Hypothalamus (tissue), 51 donors: Measurements from ENCODE around the gene ARHGAP26.

Source experiments
- DNase-seq, 51 donors: peaks; one replicate each; lab custom pipeline; 2025; lab: John Stamatoyannopoulos, UW

ARHGAP26 gene

GRCh38 chr5:142782976-142783530, 12.9 kb downstream of the ARHGAP26 start:
- DNase-seq: peak in 11 of 51 donors; percentile 3 to 42 (median 13)

DNA sequence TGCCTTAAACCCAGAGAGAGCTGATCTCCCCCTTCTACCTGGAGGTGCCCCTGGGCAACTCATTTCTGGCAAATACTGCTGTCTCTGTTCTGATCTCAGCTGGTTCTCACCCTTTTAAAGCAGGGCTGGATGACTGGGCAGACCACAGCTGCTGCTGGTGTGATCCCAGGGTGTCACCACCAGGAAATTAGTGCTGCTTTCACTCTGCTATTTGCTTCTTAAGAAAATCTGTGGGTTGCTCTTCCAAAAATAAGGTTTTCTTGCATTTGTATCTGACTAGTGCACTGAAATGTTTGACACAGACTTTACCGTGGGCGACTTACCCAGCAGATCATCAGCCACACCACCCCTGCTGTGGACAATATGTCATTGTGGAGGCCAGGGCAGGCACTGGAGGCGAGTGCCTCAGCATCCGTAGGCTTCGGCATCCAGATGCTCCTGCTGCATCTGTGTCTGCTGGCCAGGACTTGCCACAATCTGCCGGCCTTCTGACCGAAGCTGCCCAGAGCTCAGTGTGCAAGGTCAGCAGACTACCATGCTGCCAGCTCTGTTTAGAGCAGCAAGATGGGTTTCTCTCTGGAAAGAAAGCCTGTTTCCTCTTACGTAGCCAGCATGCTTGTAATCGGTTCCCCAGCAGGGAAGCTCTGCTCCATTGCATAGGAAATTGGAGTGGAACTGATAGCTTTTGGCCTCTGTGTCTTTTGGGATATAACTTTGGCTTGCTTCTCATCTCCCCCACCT, 13.6 kb downstream of the ARHGAP26 start:
- DNase-seq: peak in 27 of 51 donors; percentile 11 to 63 (median 27)

GRCh38 chr5:142784401-142784955, 14.3 kb downstream of the ARHGAP26 start:
- DNase-seq: no peak

DNA sequence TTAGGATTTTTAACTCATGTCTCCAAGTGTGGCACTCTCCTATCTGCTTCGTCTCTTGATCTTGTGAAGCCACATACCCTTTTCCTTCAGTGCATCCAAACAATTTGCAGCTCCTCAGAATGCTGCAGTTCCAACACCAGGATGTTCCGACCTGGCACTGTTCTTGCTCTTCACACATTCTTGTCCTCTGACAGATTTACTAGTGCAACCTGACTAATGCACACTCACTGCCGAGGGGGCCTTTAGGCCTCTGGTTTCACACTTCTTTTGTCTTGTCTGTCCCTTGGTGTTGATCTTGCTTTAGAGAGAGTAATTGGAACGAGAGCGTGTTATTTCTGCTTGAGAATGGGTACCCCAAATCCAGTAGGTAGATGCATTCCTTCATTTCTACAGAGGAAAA, 15.0 kb downstream of the ARHGAP26 start:
- DNase-seq: no peak

GRCh38 chr5:142789206-142789605, 19.0 kb downstream of the ARHGAP26 start:
- DNase-seq: no peak

DNA sequence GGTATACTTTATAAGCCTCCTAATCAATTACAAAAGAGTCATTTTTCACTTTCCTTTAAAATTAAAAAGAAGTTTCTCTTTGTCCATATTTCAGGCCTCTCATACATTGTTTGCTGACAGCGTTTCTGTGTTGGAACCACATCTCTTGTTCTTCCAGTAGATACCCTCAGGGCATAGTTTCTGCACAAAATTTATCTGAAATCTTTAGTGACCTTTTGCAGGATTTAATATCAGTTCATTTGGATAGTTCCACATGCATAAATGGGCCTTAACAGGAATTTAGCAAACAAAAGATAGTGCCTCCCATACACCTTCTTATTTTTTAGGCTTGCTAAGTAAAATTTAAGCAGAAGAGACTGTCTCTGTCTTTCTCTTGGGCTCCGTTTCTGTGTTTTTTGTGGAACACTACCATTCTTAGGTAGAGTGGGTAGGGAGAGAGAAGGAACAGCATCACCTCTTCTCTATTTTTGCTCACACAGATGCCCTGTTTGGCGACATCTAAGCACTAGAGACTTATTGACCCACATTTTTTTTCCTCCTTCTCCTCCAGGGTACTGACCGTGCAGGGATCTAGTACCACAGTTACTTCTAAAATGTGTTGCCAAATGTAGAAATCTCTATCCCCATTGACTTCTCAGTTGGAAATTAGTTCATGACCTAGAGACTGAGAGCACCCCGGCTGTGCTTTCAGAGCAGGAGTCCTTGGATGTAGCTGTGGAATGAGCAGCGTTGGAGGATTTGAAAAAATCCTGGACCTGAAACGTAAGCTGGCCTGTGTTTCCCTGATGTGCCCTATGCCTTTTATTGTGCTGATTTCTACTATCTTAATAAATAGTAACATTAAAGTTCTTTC, 22.1 kb downstream of the ARHGAP26 start:
- no peak for DNase-seq

GRCh38 chr5:142792865-142793232, 22.7 kb downstream of the ARHGAP26 start:
- DNase-seq: no peak

- DNase-seq: no peak
These were observed 24.4 kb downstream of the ARHGAP26 start for GRCh38 chr5:142794537-142794936.

DNA sequence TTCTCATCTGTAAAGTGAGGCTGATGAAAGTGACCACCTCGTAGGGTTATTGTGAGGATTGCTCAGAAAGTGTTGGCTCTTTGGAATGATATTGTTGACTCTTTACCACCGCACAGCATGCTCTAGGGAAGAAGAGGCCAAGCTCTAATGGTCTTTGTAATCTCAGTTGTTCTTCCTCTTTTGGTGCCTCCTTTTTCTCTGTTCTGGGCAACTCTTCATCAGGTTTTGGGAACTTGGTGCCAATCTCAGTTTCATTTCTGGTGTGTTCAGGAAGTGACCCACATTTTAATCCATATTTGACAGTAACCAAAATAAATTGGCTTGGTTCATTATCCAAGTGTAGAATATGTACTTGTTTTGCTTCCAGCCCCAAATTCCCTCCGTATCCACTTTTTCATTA, 25.1 kb downstream of the ARHGAP26 start:
- DNase-seq: peak in 1 of 51 donors; percentile 12

DNA sequence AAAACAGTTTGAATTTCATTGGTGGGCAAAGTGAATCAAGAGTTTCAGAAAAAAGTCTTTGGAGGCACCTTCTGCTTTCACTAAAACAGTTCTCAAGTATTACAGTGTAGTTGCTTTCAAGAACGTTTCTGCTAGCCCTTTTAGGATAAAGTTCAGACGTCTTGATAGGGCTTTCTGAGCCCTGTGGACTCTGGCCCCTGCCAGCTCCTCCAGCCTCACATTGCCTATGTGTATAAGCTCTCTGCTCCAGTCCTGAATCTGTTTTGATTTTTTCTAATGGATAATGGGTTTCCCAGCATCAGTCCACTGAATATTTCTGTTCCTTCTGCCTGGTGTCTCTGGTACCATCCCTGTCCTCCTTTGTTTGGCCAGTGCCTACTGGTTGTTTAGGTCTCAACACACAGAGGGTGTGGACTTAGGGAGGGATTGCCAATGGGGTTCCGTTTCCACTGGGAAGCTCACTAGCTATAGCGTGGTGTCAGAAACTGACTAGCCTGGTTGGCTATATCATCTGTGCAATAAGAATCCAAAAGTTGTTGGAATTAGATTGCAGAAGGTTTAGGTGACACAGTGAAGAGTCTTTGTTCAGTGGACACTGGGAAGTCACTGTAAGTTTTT, 26.4 kb downstream of the ARHGAP26 start:
- no peak for DNase-seq

DNA sequence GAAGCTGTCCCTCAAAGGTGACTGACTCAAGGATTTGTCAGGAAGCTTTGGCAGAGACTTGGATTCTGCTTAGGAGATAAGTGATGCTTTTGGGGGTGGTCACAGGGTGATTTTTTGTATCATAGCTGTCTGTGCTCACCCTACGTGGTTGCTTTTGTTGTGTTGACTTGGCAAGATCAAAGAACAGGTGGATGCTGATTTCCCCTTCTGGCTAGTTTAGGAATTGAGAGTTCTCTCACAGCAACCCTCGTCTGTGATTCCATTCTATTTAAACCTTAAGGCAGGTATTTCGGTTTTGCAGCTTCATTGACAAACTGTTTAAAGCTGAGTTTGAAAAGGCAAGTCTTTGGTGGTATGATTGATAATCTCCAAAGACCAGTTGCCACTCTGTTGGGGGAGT, 27.2 kb downstream of the ARHGAP26 start:
- no peak for DNase-seq

GRCh38 chr5:142798099-142798770, 28.1 kb downstream of the ARHGAP26 start:
- DNase-seq: peak in 5 of 51 donors; percentile 18 to 48 (median 23)

GRCh38 chr5:142800776-142801494, 30.8 kb downstream of the ARHGAP26 start:
- DNase-seq: no peak

- no peak for DNase-seq
These were observed 31.3 kb downstream of the ARHGAP26 start for GRCh38 chr5:142801495-142801871.

DNA sequence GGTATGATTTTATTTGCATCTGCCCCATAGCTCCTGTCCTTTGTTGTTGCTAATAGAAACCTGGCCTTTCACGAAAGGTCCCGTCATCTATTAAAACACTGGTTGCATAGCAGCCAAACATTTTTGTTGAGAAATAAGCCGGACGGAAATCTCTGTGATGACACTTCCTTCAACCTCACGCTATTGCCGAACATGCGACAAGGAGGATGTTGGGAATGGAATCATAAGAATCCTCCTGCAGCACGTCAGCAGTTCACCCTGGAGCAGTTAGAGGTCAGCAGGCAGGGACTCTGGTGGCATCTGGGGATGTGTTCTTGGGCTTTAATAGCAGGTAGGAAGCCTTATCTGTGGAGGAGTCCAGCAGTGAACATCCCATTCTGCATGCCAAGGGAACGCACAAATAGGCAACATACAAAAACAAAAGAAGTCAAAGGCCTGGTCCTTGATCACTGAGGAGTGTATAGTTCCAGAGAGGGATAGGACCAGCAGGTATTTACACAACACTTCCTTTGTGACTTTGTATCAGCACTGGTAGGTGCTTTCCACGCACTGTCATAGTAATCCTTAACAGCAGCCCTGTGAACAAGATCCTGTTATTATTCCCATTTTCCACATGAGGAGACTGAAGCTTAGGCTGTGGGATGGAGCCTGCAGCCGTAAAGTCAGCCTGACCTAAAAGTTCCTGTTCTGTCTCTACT, 33.4 kb downstream of the ARHGAP26 start:
- DNase-seq: peak in 2 of 51 donors; percentile 7 to 19

- no peak for DNase-seq
These were observed 35.2 kb downstream of the ARHGAP26 start for GRCh38 chr5:142805339-142805738.

- DNase-seq: no peak
These were observed 36.7 kb downstream of the ARHGAP26 start for GRCh38 chr5:142806841-142807267.

DNA sequence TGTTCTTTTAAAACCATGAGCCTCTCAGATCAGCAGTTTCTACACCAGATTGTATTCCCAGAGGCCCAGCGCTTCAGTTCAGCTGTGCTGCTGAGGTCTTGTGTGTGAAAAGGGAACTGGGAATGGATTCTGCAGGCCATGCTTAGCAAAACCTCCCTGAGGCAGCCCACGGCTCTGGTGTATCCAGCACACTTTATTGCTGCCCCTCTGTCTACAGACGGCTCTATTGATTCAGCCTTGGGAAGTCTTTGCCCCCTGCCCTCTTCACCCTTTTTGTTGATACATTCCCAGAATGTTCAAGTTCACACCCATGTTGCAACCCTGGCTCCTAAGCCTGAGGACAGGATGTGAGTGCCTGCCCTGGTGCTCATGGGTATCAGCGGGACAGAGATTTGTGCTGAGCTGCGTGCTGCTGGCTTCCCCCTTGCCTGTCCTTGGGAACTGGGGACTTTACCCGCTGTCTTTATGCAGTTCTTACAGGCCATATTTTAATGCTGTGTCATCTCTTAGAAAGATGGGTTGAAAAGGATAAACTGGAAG, 37.3 kb downstream of the ARHGAP26 start:
- peak in 2 of 51 donors; percentile 8 to 16 for DNase-seq
